Tibial nerve (tissue), 4 donors: Measurements from ENCODE around the gene RYR3.

ENCODE experiments used
- EP300 ChIP-seq, 2 donors: sonication (generic); formaldehyde crosslinking; IDR thresholded peaks; one replicate each; pipeline ENCODE4 v1.6.1; 2017; ENCODE audit warnings: antibody characterized with exemption in 2 of 2, mild to moderate bottlenecking in 1 of 2
- POLR2A ChIP-seq, 2 donors: fragments of 450-650 bp; IDR thresholded peaks; one replicate each; pipeline ENCODE4 v1.6.1; 2017; ENCODE audit warnings: antibody characterized with exemption in 2 of 2, mild to moderate bottlenecking in 2 of 2, moderate library complexity in 2 of 2
- TF ChIP-seq, protein P1 (sequence below), 5 experiments: fragments of 200-600 bp in 3 of 5; fragments of 450-650 bp in 2 of 5; sonication (generic) in 3 of 5; IDR thresholded peaks; one replicate each; pipeline ENCODE4 v1.5.1; 2016 to 2019; ENCODE audit warnings: antibody characterized with exemption in 5 of 5, mild to moderate bottlenecking in 3 of 5, moderate library complexity in 2 of 5

DNA sequence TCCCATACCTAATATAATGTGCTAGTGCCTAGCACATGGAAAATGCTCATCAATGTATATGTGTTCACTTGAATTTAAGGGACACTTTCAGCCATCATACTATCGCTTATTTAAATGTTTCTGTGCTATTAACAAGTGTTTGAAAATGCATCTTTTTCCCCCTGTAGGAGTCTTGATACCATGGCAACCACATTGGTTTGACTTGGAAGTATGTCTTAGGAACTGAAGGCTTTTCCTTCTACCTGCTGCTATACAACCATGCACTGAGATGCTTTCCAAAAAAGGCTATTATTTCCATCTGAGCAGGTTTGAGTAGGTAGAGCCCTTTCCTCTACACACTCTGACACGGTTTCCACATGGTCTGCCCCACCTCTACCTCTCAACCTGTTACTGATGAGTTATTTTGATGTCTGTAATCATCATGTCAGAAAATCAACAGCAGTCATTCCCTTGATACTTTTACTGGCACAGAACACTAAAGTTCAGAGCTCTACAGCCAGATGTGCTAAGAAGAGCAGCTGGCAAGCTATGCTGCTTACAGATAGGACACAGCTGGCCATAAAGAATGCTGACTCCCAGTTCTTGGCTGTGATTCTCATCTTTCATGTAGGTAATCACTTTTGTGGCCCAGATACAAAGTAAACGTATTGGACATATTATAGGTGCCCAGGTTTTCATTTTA lies 59.3 kb downstream of the RYR3 start:
- TF ChIP-seq, protein P1, sequence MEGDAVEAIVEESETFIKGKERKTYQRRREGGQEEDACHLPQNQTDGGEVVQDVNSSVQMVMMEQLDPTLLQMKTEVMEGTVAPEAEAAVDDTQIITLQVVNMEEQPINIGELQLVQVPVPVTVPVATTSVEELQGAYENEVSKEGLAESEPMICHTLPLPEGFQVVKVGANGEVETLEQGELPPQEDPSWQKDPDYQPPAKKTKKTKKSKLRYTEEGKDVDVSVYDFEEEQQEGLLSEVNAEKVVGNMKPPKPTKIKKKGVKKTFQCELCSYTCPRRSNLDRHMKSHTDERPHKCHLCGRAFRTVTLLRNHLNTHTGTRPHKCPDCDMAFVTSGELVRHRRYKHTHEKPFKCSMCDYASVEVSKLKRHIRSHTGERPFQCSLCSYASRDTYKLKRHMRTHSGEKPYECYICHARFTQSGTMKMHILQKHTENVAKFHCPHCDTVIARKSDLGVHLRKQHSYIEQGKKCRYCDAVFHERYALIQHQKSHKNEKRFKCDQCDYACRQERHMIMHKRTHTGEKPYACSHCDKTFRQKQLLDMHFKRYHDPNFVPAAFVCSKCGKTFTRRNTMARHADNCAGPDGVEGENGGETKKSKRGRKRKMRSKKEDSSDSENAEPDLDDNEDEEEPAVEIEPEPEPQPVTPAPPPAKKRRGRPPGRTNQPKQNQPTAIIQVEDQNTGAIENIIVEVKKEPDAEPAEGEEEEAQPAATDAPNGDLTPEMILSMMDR (IDR thresholded peaks at IDR 0.05) = no peak
- TF ChIP-seq POLR2A (IDR thresholded peaks at IDR 0.05) = no peak
- TF ChIP-seq EP300 (IDR thresholded peaks at IDR 0.05) = no peak
